Endothelial cell of umbilical vein (primary cell): ENCODE results near the gene KRABD2.

Source experiments
- BruUV-seq: library from RNA; stranded (reverse); fragments of 400-500 nt; replicated peaks from 2 replicates; lab custom pipeline; 2021; lab: Mats Ljungman, UMichigan
- CTCF ChIA-PET: fragments of 300-600, 350-600 bp; sonication (Branson Sonifier 250); formaldehyde crosslinking; loops from one replicate; lab custom pipeline; 2021; ENCODE audit warnings: antibody characterized with exemption, inconsistent platforms; lab: Charles Lee
- POLR2A ChIA-PET: fragments of 300-600, 350-600 bp; sonication (Branson Sonifier 250); formaldehyde crosslinking; loops from one replicate; lab custom pipeline; 2021; ENCODE audit warnings: antibody characterized with exemption, inconsistent platforms; lab: Charles Lee
- DNase-seq: peaks from one replicate; pipeline ENCODE4 v3.0.0-alpha.2; 2011; ENCODE audit warnings: low read depth, low spot score
- FAIRE-seq: peaks from 2 replicates; lab custom pipeline; 2011; peaks lifted over from hg19 to GRCh38; lab: Jason Lieb, UNC
- H2AFZ ChIP-seq: 2 replicates; pipeline ENCODE4 v1.6.0; 2012; ENCODE audit warnings: low read depth, low read length, control low read depth, inconsistent platforms
- H3K27ac ChIP-seq: 2 replicates; pipeline ENCODE4 v1.5.1; 2011; ENCODE audit warnings: low read depth, mild to moderate bottlenecking, control low read depth, low read length, moderate library complexity; ENCODE audit not compliant: insufficient read depth
- H3K27me3 ChIP-seq, 2 experiments: 2 replicates each; pipeline versions ENCODE4 v1.6.0 to v1.6.1; 2011; ENCODE audit warnings: low read length in 2 of 2, mixed read lengths in 1 of 2; ENCODE audit not compliant: control insufficient read depth in 2 of 2, insufficient read depth in 2 of 2
- H3K36me3 ChIP-seq, 2 experiments: 2 replicates in 1 of 2; 3 replicates in 1 of 2; pipeline ENCODE4 v1.5.1; 2011; ENCODE audit warnings: low read length in 2 of 2, mild to moderate bottlenecking in 1 of 2, moderate library complexity in 1 of 2; ENCODE audit not compliant: control insufficient read depth in 2 of 2, insufficient read depth in 2 of 2; ENCODE audit errors: extremely low read depth in 1 of 2
- H3K4me1 ChIP-seq: 3 replicates; pipeline ENCODE4 v1.5.1; 2011; ENCODE audit warnings: mild to moderate bottlenecking, low read length; ENCODE audit not compliant: control insufficient read depth, insufficient read depth; ENCODE audit errors: extremely low read depth
- H3K4me2 ChIP-seq: 2 replicates; pipeline ENCODE4 v1.6.1; 2011; ENCODE audit warnings: low read length, control low read depth, mixed read lengths; ENCODE audit not compliant: insufficient read depth
- H3K4me3 ChIP-seq, 3 experiments: fragments of 200-600 bp in 1 of 3; sonication (generic), shearing (Covaris generic) in 1 of 3; replicated peaks in 1 of 3; 2 replicates each; pipeline ENCODE4 v1.5.1; 2011 to 2016; ENCODE audit warnings: control low read depth in 3 of 3, low read length in 3 of 3, mild to moderate bottlenecking in 2 of 3, inconsistent platforms in 1 of 3, low read depth in 1 of 3, moderate library complexity in 1 of 3; ENCODE audit not compliant: insufficient read depth in 1 of 3
- H3K79me2 ChIP-seq: 2 replicates; pipeline ENCODE4 v1.6.0; 2012; ENCODE audit warnings: low read length, inconsistent platforms; ENCODE audit not compliant: control insufficient read depth, insufficient read depth
- H3K9ac ChIP-seq: replicated peaks from 2 replicates; pipeline ENCODE3; 2011; ENCODE audit warnings: low read length, control low read depth; ENCODE audit not compliant: insufficient read depth; ENCODE audit errors: extremely low read depth
- H3K9me1 ChIP-seq: replicated peaks from 3 replicates; pipeline ENCODE4 v1.6.0; 2011; ENCODE audit warnings: mild to moderate bottlenecking, low read length; ENCODE audit not compliant: control insufficient read depth, insufficient read depth; ENCODE audit errors: extremely low read depth
- H3K9me3 ChIP-seq: replicated peaks from 2 replicates; pipeline ENCODE4 v1.5.1; 2012; ENCODE audit warnings: low read length, inconsistent platforms; ENCODE audit not compliant: control insufficient read depth, insufficient read depth
- H4K20me1 ChIP-seq: replicated peaks from 2 replicates; pipeline ENCODE3; 2011; ENCODE audit warnings: mild to moderate bottlenecking, low read length; ENCODE audit not compliant: control insufficient read depth, insufficient read depth; ENCODE audit errors: extremely low read depth
- EZH2 ChIP-seq: IDR thresholded peaks from 2 replicates; pipeline ENCODE4 v1.6.1; 2012; ENCODE audit warnings: borderline replicate concordance, low read depth, mild to moderate bottlenecking, moderate library complexity, low read length, inconsistent platforms; ENCODE audit not compliant: severe bottlenecking
- FOS ChIP-seq: IDR thresholded peaks from 2 replicates; pipeline ENCODE4 v1.6.1; 2011; ENCODE audit warnings: mild to moderate bottlenecking, low read length, moderate library complexity, borderline replicate concordance; ENCODE audit not compliant: insufficient read depth
- GATA2 ChIP-seq: IDR thresholded peaks from 2 replicates; pipeline ENCODE4 v1.7.0; 2011; ENCODE audit warnings: low read depth, mild to moderate bottlenecking, moderate library complexity, mixed read lengths, low read length; ENCODE audit not compliant: insufficient read length, insufficient read depth
- JUN ChIP-seq: IDR thresholded peaks from 2 replicates; pipeline ENCODE4 v1.6.1; 2011; ENCODE audit warnings: borderline replicate concordance, low read depth; ENCODE audit not compliant: insufficient read length, insufficient read depth
- MYC ChIP-seq: IDR thresholded peaks from one replicate; pipeline ENCODE4 v1.6.1; 2011; ENCODE audit warnings: mild to moderate bottlenecking, low read depth, low read length
- POLR2A ChIP-seq: IDR thresholded peaks from 2 replicates; pipeline ENCODE4 v1.6.1; 2012; ENCODE audit warnings: low read depth, mild to moderate bottlenecking, control low read depth, low read length
- POLR2AphosphoS5 ChIP-seq: IDR thresholded peaks from 2 replicates; pipeline ENCODE4 v1.6.1; 2012; ENCODE audit warnings: low read depth, mild to moderate bottlenecking, control low read depth, low read length, moderate library complexity; ENCODE audit not compliant: insufficient read depth
- dilution Hi-C: fragments of 300-500 bp; cut with MboI; formaldehyde crosslinking; loops from one replicate; pipeline ENCODE4 v1.15.0; 2019; ENCODE audit warnings: low sequenced_read_pairs; ENCODE audit not compliant: extremely low pct_ligation_motif_present
- intact Hi-C: fragments of 100-400 bp; cut with micrococcal nuclease; formaldehyde crosslinking; loops from one replicate; pipeline ENCODE4 v1.10.0; 2022
- TF ChIP-seq, protein P1 (sequence below), 2 donors: IDR thresholded peaks; 1 replicate in 1 of 2; 2 replicates in 1 of 2; pipeline ENCODE4 v1.5.1; 2011; ENCODE audit warnings: low read length in 2 of 2, mild to moderate bottlenecking in 2 of 2, moderate library complexity in 2 of 2, control low read depth in 1 of 2, inconsistent platforms in 1 of 2, low read depth in 1 of 2; ENCODE audit not compliant: insufficient read depth in 1 of 2; ENCODE audit errors: extremely low read depth in 1 of 2
- TF ChIP-seq, protein P2 (sequence below): IDR thresholded peaks from 2 replicates; pipeline ENCODE4 v1.6.1; 2011; ENCODE audit not compliant: insufficient read depth, insufficient read length

Gene KRABD2

DNA sequence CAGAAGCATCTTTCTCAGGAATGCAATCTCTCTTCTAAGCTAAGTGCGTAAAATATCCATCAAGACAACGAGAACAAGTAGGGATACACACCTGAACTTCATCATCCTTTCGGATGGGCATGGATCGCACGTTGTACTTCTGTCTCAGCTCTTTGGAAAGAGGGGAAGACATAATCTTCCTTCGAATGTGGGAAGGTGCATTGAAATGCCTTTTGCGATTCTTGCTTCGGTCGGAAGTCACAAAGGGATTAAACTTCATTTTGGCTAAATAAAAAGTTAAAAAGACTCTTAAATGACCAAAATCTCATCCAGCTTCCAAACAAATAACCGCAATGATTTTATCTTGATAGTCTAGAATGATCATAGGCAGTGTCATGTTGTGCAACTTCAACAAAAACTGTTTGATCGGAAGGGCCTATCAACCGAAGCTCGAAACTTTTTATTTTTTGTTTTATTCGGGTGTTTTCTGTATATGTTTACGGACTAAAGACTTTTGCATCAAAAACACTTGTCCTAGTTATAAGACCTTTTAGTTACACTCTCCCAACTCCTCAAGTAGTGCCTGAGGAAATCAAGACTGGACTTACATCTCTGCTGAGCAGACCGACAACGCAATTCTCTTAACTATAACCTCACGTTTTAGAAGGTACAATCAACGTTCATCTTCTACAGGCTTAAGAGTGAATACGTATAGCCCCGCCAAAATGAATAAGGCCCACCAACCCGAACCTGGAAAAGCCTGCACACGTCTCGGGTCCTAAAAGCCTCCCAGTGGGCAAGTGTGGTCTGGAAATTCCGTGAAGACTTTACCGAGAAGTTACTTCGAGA, 5.8 kb upstream of the KRABD2 start:
- intact Hi-C loops = loop anchor here (2.0 kb wide), 2 partner anchors 29 to 53 kb away; partner anchors contain the start of gene NDEL1
- Histone ChIP-seq H3K9me1 (no peaks in the 10 kb centered on the region), H2AFZ (no peak overlapping the region), H3K79me2 (peaks cover 46% of the 10 kb centered on the region), H3K36me3 (peaks cover 20 to 27% of the 10 kb centered on the region in 2 experiments), H4K20me1 (no peaks in the 10 kb centered on the region), H3K9me3 (no peaks in the 10 kb centered on the region), H3K4me1 (peaks cover 39% of the 10 kb centered on the region), H3K9ac (peak overlapping the region; percentile 98), H3K27me3 (no peaks in the 10 kb centered on the region), H3K4me2 (peak overlapping the region; percentile 98), H3K27ac (peak overlapping the region; percentile 78), H3K4me3 (peak overlapping the region; percentile 76 to 100 (median 99))
- TF ChIP-seq, protein P1, sequence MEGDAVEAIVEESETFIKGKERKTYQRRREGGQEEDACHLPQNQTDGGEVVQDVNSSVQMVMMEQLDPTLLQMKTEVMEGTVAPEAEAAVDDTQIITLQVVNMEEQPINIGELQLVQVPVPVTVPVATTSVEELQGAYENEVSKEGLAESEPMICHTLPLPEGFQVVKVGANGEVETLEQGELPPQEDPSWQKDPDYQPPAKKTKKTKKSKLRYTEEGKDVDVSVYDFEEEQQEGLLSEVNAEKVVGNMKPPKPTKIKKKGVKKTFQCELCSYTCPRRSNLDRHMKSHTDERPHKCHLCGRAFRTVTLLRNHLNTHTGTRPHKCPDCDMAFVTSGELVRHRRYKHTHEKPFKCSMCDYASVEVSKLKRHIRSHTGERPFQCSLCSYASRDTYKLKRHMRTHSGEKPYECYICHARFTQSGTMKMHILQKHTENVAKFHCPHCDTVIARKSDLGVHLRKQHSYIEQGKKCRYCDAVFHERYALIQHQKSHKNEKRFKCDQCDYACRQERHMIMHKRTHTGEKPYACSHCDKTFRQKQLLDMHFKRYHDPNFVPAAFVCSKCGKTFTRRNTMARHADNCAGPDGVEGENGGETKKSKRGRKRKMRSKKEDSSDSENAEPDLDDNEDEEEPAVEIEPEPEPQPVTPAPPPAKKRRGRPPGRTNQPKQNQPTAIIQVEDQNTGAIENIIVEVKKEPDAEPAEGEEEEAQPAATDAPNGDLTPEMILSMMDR (IDR thresholded peaks at IDR 0.05; ENCODE audit: extremely low read depth in 1 of 2, insufficient read depth in 1 of 2, low read depth in 1 of 2, low read length in 2 of 2) = no peak
- TF ChIP-seq EZH2 (no peak), POLR2A (peak; percentile 13)
- ChIA-PET POLR2A (interaction anchor here (1.7 kb wide), 1 partner anchor 56 kb away, joined by 17 read pairs; no protein-coding TSS in a partner anchor), CTCF (interaction anchor here (1.6 kb wide), 2 partner anchors 22 to 81 kb away, joined by 4 to 5 read pairs; no protein-coding TSS in a partner anchor)
- dilution Hi-C loops = no loop called here
- TSS peak; percentile 66 for BruUV-seq
- peak; percentile 56 for FAIRE-seq
- peak; percentile 51 for DNase-seq

DNA sequence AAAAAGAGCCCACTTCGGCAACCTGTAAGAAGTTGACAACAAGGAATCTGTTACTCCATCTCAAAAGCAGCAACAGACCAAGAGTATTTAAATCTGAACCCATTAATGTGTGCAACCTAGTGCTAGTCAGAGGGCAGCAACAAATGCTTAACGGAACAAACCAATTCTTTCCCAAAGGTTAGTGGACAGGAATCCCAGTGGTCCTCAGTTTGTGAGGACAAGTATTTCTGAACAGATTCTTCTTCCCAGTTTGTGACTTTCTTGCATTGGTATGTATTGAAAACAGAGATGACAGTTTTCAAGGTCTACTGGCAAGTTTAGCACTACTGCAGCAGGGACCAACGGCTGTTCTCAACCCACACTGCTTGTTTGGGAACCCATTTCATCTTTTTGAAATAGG, 3.5 kb upstream of the KRABD2 start:
- no peak overlapping the region for H3K27ac ChIP-seq
- CTCF ChIA-PET = no interaction called here
- no peaks in the 10 kb centered on the region for H3K9me3 ChIP-seq
- no peaks in the 10 kb centered on the region for H4K20me1 ChIP-seq
- H3K79me2 ChIP-seq = peaks cover 46% of the 10 kb centered on the region
- no peaks in the 10 kb centered on the region for H3K9me1 ChIP-seq
- H3K4me1 ChIP-seq = peaks cover 42% of the 10 kb centered on the region
- POLR2A ChIA-PET = no interaction called here
- no peak overlapping the region for H2AFZ ChIP-seq
- dilution Hi-C loops (no loop called here), intact Hi-C loops (no loop called here)
- no TSS peak for BruUV-seq
- peak overlapping the region; percentile 98 for H3K4me2 ChIP-seq
- H3K36me3 ChIP-seq = peaks cover 23 to 30% of the 10 kb centered on the region in 2 experiments
- H3K27me3 ChIP-seq = no peaks in the 10 kb centered on the region
- TF ChIP-seq POLR2A = no peak
- no peak for TF ChIP-seq JUN
- TF ChIP-seq, protein P1 (IDR thresholded peaks at IDR 0.05; ENCODE audit: extremely low read depth in 1 of 2, insufficient read depth in 1 of 2, low read depth in 1 of 2, low read length in 2 of 2) = no peak
- TF ChIP-seq EZH2 = no peak
- no peak for TF ChIP-seq POLR2AphosphoS5
- TF ChIP-seq GATA2 = no peak
- TF ChIP-seq MYC = no peak
- TF ChIP-seq, protein P2, sequence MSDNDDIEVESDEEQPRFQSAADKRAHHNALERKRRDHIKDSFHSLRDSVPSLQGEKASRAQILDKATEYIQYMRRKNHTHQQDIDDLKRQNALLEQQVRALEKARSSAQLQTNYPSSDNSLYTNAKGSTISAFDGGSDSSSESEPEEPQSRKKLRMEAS = no peak
- no peak for TF ChIP-seq FOS
- FAIRE-seq (no peak), DNase-seq (no peak)
- H3K9ac ChIP-seq = no peak overlapping the region
- peak overlapping the region in 1 of 3 experiments; percentile 40 for H3K4me3 ChIP-seq
